ENCODE measurements around the gene CLIP4.

The CLIP4 gene

GRCh38 chr2:29182920-29183319, 67.7 kb downstream of the CLIP4 start:
- in situ Hi-C loops (cut with HindIII; ENCODE audit: low sequenced_read_pairs) = loop anchor here (25.0 kb wide), 1 partner anchor 121 kb away; the partner anchor contains the start of gene PCARE

- in situ Hi-C loops (cut with HindIII; ENCODE audit: low sequenced_read_pairs) = loop anchor here (25.0 kb wide), 1 partner anchor 122 kb away; the partner anchor contains the start of gene PCARE
Observed at GRCh38 chr2:29184531-29184930, 69.3 kb downstream of the CLIP4 start.

- in situ Hi-C loops (cut with HindIII; ENCODE audit: low sequenced_read_pairs) = loop anchor here (25.0 kb wide), 1 partner anchor 125 kb away; the partner anchor contains the start of gene PCARE
Observed at GRCh38 chr2:29186817-29187216, 71.6 kb downstream of the CLIP4 start.

- in situ Hi-C loops (cut with HindIII; ENCODE audit: low sequenced_read_pairs) = loop anchor here (25.0 kb wide), 1 partner anchor 126 kb away; the partner anchor contains the start of gene PCARE
Observed at GRCh38 chr2:29187926-29188325, 72.7 kb downstream of the CLIP4 start.

GRCh38 chr2:29189052-29189451, 73.8 kb downstream of the CLIP4 start:
- in situ Hi-C loops (cut with HindIII; ENCODE audit: low sequenced_read_pairs) = loop anchor here (25.0 kb wide), 1 partner anchor 127 kb away; the partner anchor contains the start of gene PCARE

- in situ Hi-C loops (cut with HindIII; ENCODE audit: low sequenced_read_pairs) = loop anchor here (10.0 to 25.0 kb wide), 2 partner anchors 130 to 237 kb away; partner anchors contain the start of gene PCARE
Observed at GRCh38 chr2:29191817-29192216, 76.6 kb downstream of the CLIP4 start.

- in situ Hi-C loops (cut with HindIII; ENCODE audit: low sequenced_read_pairs) = loop anchor here (10.0 to 25.0 kb wide), 2 partner anchors 130 to 238 kb away; partner anchors contain the start of gene PCARE
Observed at GRCh38 chr2:29192526-29192925, 77.3 kb downstream of the CLIP4 start.

- in situ Hi-C loops (cut with HindIII; ENCODE audit: low sequenced_read_pairs) = loop anchor here (10.0 to 25.0 kb wide), 2 partner anchors 131 to 238 kb away; partner anchors contain the start of gene PCARE
Observed at GRCh38 chr2:29193111-29193510, 77.9 kb downstream of the CLIP4 start.

GRCh38 chr2:29193681-29194080, 78.5 kb downstream of the CLIP4 start:
- in situ Hi-C loops (cut with HindIII; ENCODE audit: low sequenced_read_pairs) = loop anchor here (10.0 to 25.0 kb wide), 2 partner anchors 131 to 239 kb away; partner anchors contain the start of gene PCARE

GRCh38 chr2:29195796-29196195, 80.6 kb downstream of the CLIP4 start:
- in situ Hi-C loops (cut with HindIII; ENCODE audit: low sequenced_read_pairs) = loop anchor here (10.0 to 25.0 kb wide), 2 partner anchors 133 to 241 kb away; partner anchors contain the start of gene PCARE

- in situ Hi-C loops (cut with HindIII; ENCODE audit: low sequenced_read_pairs) = loop anchor here (10.0 to 25.0 kb wide), 2 partner anchors 135 to 242 kb away; partner anchors contain the start of gene PCARE
Observed at GRCh38 chr2:29196792-29197788, 81.9 kb downstream of the CLIP4 start.

GRCh38 chr2:29201979-29202378, 86.8 kb downstream of the CLIP4 start:
- in situ Hi-C loops (cut with HindIII; ENCODE audit: low sequenced_read_pairs) = no loop called here

- in situ Hi-C loops (cut with HindIII; ENCODE audit: low sequenced_read_pairs) = no loop called here
Observed at GRCh38 chr2:29202819-29203495, 87.7 kb downstream of the CLIP4 start.

- in situ Hi-C loops (cut with HindIII; ENCODE audit: low sequenced_read_pairs) = no loop called here
Observed at GRCh38 chr2:29206941-29207340, 91.7 kb downstream of the CLIP4 start.

GRCh38 chr2:29207352-29208148, 92.3 kb downstream of the CLIP4 start:
- in situ Hi-C loops (cut with HindIII; ENCODE audit: low sequenced_read_pairs) = no loop called here

GRCh38 chr2:29209551-29209950, 94.3 kb downstream of the CLIP4 start:
- in situ Hi-C loops (cut with HindIII; ENCODE audit: low sequenced_read_pairs) = no loop called here

GRCh38 chr2:29212009-29212408, 96.8 kb downstream of the CLIP4 start:
- in situ Hi-C loops (cut with HindIII; ENCODE audit: low sequenced_read_pairs) = no loop called here

- in situ Hi-C loops (cut with HindIII; ENCODE audit: low sequenced_read_pairs) = no loop called here
Observed at GRCh38 chr2:29213888-29214291, 98.7 kb downstream of the CLIP4 start.

- in situ Hi-C loops (cut with HindIII; ENCODE audit: low sequenced_read_pairs) = no loop called here
Observed at GRCh38 chr2:29215073-29215472, 99.9 kb downstream of the CLIP4 start.
